ENCODE measurements around the gene PLIN5.

- no peak for TF ChIP-seq ELF4 (IDR thresholded peaks at IDR 0.05)
- no peak for TF ChIP-seq BHLHE40 (IDR thresholded peaks at IDR 0.05; ENCODE audit: borderline replicate concordance)
- TF ChIP-seq L3MBTL2 (conservative IDR thresholded peaks at IDR 0.05) = no peak
- TF ChIP-seq NFRKB (IDR thresholded peaks at IDR 0.05) = no peak
- no peak for TF ChIP-seq SP1 (IDR thresholded peaks at IDR 0.05)
Observed at GRCh38 chr19:4581666-4582553, 46.9 kb upstream of the PLIN5 start.

Data from HEK293T (cell line).